ENCODE data around the gene MARK1. TPM values are rescaled to one million over a fixed set of nuclear protein-coding genes. Genes with fewer than 3 reads are reported as not detected.

MARK1 gene
- total and polyA plus RNA-seq, 9 of the 15 experiments (the other 6 are each of a cell fraction or from before 2014, with no cell fraction given): not detected

- Histone ChIP-seq H3K4me3 (no peak overlapping the region), H2AFZ (ENCODE audit: low read depth, low read length) (no peak overlapping the region), H3K9me3 (replicated peaks; ENCODE audit: control insufficient read depth, insufficient read depth, low read depth, low read length) (no peaks in the 10 kb centered on the region), H3K27me3 (ENCODE audit: control insufficient read depth in 2 of 2, insufficient read depth in 2 of 2, low read length in 2 of 2) (peaks cover 4 to 40% of the 10 kb centered on the region in 2 experiments; a peak in 3 of 5 replicates), H3K27ac (ENCODE audit: extremely low read depth, low read depth, low read length) (no peak overlapping the region), H3K9ac (ENCODE audit: insufficient read depth in 1 of 2, low read depth in 2 of 2, low read length in 2 of 2) (no peak overlapping the region), H3K36me3 (ENCODE audit: control insufficient read depth, insufficient read depth, low read length) (no peaks in the 10 kb centered on the region), H3K4me2 (ENCODE audit: insufficient read depth, low read length) (no peak overlapping the region), H3K9me1 (ENCODE audit: control insufficient read depth, insufficient read depth, low read length) (no peaks in the 10 kb centered on the region), H3K79me2 (ENCODE audit: control insufficient read depth, insufficient read depth, low read length) (no peaks in the 10 kb centered on the region), H3K4me1 (replicated peaks in 1 of 2; ENCODE audit: control insufficient read depth in 2 of 2, insufficient read depth in 2 of 2, low read length in 2 of 2) (no peaks in the 10 kb centered on the region), H4K20me1 (replicated peaks; ENCODE audit: control insufficient read depth, insufficient read depth, low read length) (no peaks in the 10 kb centered on the region)
- TF ChIP-seq ZBTB26 (CRISPR knock-in tag; IDR thresholded peaks at IDR 0.05): no peak
- TF ChIP-seq ZBTB9 (CRISPR knock-in tag; IDR thresholded peaks at IDR 0.05): no peak
- ATAC-seq (no peak), FAIRE-seq (no peak), DNase-seq (ENCODE audit: extremely low read depth in 1 of 4, low spot score in 3 of 4) (no peak)
- CTCF ChIA-PET (ENCODE audit: low intra/inter-chr PET ratio): no interaction called here
- POLR2A ChIA-PET: interaction anchor here (1.4 kb wide), 1 partner anchor 8 kb away, joined by 5 read pairs; no protein-coding TSS in a partner anchor
- in situ Hi-C loops (cut with MboI) (no loop called here), intact Hi-C loops (cut with micrococcal nuclease) (no loop called here)
- no TSS peak for BruUV-seq (replicated peaks)
- 4% methylated on average over 6 of the region's 6 CpGs for WGBS (ENCODE audit: insufficient coverage, low coverage, missing lambda C conversion rate)
Observed at GRCh38 chr1:220701974-220702373, 174.0 kb downstream of the MARK1 start.

Measured in K562 (cell line).